Dermis microvascular lymphatic vessel endothelial cell (primary cell): ENCODE data around the gene WDR11. TPM values are rescaled to one million over a fixed set of nuclear protein-coding genes. Genes with fewer than 3 reads are reported as not detected.

Experiments
- DNase-seq, 2 donors: peaks; one replicate each; pipeline versions ENCODE4 v3.0.0 to v3.0.0-alpha.2; 2010; ENCODE audit warnings: low read depth in 2 of 2
- total RNA-seq: library from RNA; depleted of rRNA; stranded (reverse); fragments of >200 nt; gene quantifications from 2 replicates; pipeline ENCODE4 v1.2.1, GENCODE V29; 2014

WDR11 gene
- total RNA-seq = 68.4 and 82.4 TPM in 2 replicates

DNA sequence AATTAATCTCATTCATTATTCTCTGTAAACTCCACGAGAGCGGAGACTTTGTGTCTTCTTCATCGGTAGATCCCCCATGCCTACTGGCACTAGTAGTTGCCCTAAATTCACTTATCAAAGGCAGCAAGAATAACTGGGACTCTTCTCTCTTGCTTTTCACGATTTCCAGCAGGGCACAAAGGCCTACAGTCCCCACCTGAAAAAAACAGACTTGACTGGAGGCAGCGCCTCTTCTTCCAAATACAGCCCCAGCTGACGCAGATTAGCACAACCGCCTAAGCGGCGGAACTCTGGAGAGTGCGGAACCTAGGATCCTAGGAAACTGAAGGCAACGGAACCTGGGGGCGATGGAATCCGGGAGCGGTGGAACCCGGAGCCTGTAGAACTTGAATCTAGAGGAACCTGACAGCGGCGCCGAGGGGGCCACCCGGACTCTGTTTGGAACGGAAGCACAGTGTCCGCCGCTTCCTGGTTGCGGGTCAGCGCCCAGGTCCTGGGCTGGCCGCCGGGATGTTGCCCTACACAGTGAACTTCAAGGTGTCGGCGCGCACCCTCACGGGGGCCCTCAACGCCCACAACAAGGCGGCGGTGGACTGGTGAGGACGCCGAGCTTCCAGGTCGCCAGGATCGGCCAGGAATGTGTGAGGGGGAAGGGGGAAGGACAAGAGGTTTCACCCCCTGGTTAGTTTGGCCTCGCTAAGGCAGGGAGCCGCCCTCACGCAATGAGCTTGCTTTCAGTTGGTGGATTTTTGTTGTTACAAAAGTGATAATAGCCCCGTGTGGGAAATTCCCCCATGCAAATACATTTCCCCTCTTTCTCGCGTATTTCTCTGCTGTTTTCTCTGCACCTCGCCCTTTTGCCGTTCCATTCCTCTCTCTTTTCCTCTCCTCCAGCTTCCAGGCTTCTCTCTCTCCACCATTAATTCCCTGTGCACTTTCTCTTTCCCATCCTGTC lies at the start of gene WDR11:
TSS of gene WDR11 (plus strand) at position 452 of the 955 bp plus-strand sequence. CDS start at position 511, 59 bp downstream.
- peak; percentile 84 to 88 for DNase-seq

DNA sequence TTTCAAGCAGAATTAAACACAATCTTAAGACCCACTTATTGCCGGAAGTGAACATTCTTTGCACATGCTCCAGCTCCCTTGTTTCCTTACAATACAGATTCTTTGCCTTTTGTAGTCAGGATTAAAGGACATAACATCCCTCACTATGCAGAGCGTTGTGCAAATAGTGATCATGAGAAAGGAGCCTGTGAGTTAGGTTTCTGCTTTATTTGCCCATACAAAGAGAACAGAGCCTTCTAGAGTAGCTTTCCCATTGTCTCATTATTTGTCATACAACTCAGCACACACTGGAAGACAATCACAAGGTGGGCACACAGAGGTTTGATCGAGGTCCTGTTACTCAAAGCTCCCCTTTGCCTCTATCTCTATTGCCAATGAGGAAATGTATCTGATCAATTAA lies 48.2 kb upstream of the WDR11 start:
- DNase-seq = no peak

GRCh38 chr10:120803972-120804371 lies 47.2 kb upstream of the WDR11 start:
- DNase-seq = no peak

GRCh38 chr10:120805014-120805812 lies 45.9 kb upstream of the WDR11 start:
- no peak for DNase-seq

- no peak for DNase-seq
Observed at GRCh38 chr10:120806081-120806480, 45.1 kb upstream of the WDR11 start.

GRCh38 chr10:120810298-120810697 lies 40.9 kb upstream of the WDR11 start:
- DNase-seq = no peak

DNA sequence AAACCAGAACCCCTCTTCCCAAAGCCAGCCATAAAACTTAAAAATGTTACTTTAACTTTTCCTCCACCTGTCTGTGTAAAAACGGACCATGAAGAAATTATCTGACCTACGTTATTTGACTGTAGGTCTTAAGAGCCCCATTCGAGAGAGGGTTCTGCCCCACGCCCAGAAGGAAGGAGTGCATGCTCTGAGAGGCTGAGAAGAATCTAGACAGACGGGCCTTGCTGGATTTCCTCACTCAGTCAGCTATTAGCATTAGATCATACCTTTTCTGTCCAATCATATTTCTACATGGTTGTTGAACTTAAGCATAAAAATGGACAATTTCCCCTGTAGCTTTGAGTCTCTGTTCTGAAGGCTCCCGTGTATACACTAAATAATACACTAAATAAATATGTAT lies 38.1 kb upstream of the WDR11 start:
- DNase-seq = no peak

DNA sequence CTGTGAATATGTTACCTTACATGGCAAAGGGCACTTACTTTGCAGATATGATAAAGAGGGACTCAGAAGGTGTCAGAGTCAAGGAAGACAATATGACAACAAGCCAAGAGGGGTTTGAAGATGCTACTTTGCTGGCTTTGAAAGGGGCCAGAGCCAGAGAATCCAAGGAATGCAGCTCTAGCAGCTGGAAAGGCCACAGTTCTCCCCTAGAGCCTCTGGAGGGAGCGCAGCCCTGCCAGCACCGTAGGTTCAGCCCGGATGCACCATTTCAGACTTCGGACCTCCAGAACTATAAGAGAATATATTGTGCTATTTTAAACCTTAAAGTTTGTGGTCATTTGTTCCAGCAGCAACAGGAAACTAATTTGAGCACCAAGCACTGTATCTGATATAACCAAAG lies 32.9 kb upstream of the WDR11 start:
- DNase-seq = no peak

DNA sequence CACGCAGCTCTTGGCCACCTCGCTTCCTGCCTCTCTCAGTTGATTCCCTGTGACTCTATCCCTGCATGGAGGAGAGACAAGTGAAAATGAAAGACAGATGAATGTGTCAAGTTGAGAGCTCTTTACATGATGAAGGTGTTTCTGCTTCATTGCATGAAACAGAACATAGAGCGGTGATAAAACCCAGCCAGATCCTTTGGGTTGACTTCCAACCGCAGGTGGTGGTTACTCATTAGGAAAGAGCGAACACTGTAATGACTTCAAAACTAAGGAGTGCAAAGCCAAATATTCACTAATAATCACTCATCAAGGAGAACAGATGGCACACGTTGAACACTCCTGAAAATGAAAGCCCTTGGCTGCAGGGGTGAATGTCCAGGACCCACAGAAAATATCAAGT lies 31.8 kb upstream of the WDR11 start:
- DNase-seq = no peak

GRCh38 chr10:120823266-120823665 lies 27.9 kb upstream of the WDR11 start:
- DNase-seq = no peak

DNA sequence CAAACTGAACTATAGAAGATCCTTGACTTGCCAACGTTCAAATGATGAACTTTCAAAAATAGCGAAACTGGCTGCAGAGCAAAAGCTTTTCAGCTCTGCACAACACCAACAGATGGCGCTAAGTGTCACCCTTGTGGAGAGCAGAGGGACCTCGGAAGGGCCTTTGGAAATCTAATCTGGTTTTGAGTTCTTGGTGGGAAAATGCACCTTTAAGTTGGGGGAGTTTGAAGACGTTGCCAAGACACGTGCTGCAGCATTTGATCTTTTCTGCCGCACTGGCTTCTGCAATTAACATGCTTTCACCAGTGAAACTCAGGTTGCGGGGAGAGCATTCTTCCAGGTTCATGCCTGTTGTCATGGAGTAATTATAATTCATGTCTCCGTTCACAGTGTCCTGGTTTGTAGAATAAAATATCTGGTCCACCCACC lies 26.3 kb upstream of the WDR11 start:
- DNase-seq = peak in 1 of 2 donors; percentile 4

DNA sequence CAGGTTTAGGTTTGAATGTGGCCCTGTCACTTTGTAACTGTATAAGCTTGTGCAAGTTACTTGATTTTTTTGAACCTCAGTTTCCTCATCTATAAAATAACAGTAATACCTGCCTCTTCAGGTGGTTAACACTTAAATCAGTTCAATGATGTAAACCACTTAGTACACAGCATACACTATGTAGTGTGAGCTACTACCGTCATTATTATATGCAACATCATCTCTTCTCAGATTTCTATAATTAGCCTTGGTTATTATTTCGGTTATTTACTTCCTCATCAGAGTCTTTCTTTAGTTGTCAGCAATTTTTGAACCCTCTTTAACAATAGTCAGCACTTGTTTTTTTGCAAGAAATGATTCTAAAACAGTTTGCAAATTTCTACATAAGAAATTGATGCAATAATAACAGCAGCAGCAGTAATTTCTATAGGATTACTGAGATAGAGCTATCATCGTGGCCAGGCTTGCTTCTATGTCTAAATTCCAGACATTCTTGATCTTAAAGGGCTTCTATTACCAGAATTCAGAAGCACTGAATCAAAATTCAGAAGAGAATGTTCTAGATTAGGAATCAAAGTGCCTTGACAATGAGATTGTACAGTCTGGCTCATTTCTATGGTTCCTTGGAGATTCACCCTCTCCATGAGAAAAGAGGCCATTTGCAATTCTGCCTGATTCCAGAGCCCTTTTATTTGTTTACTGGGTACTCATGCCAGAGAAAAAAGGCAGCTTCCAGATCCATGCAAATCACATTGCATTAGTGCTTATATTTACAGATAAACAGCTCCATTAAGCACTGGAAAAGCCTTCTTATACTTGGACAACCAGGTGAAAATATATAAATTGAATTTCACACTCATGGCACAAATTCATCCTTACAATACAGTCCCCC lies 25.0 kb upstream of the WDR11 start:
- DNase-seq = no peak

GRCh38 chr10:120827251-120827875 lies 23.8 kb upstream of the WDR11 start:
- no peak for DNase-seq

GRCh38 chr10:120828763-120829319 lies 22.3 kb upstream of the WDR11 start:
- DNase-seq = no peak

DNA sequence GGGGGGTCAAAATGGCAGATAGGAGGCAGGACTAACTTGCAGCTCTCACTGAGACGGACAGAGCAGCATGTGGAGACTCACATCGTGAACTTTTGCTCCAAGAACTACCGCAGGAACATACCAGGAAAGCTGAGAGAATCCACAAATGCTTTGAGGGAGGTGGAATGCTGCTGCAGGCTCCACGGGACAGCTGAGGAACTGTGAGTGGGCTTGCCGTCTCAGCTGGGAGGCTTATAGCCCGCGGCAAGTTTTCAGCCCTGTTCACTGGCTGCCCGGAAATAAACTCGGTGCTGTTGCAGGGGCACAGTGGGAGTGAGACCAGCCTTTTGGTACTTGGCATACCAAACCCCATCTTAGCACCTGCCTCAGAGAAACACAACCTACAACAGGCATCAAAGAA lies 19.1 kb upstream of the WDR11 start:
- no peak for DNase-seq

GRCh38 chr10:120833222-120833928 lies 17.8 kb upstream of the WDR11 start:
- no peak for DNase-seq

GRCh38 chr10:120835603-120836002 lies 15.6 kb upstream of the WDR11 start:
- DNase-seq = no peak

DNA sequence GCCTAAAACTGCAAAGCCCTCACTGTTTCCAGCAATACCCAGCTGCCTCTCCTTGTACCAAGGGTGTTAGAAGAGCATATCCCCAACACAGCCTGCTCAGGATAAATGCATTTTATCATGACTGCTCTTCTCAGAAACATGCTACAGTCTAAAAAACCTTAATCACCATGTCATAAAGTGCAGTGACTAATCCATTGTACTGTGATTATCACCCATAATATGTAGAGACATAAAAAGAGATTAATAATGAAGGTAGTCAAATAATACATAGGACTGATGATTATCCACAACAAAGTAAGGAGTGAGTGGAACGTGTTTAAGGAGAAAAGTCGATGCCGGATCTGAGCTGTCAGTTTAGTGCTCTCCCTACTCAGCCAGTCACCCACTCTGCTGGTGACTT lies 12.2 kb upstream of the WDR11 start:
- no peak for DNase-seq

DNA sequence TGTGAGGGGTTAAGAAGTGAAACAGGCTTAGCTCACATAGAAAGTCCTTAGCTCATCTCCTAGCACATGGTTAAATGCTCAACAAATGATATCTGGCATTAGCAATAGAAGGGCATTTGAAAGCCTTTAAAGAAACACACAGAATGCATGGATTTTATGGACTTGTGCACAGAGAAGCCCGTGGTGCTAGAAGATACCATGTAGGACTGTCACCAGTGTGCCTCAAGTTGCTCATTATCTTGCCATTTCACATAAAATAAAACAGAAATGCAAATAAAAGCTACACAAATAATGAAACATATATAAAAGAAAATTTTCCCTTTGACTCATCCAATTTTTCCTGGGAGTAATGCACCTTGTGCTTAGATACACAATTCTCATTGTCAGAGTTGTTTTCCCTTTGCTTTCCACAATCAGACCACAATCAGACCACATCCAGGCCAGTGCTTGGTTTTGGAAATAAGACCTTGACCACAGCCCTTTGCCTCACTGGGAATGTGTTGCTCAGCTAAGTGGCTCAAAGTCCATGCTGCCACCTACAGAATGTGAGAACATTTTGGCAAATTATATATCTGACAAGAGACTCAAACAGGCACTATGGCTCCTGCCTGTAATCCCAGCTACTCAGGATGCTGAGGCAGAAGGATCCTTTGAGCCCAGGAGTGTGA lies 9.5 kb upstream of the WDR11 start:
- DNase-seq = no peak
